ENCODE data around the gene NOB1.
"Not testable (repeated sequence)": the region's sequence is repeated elsewhere in the genome, so short reads cannot be mapped to it uniquely, and the experiment has no call there.

The NOB1 gene

GRCh38 chr16:69754469-69755310, at the start of gene NOB1:
Gene NOB1 (minus strand): TSS chr16:69754926. CDS start chr16:69754910, 16 bp downstream.
- in situ Hi-C loops (cut with HindIII; ENCODE audit: low sequenced_read_pairs) = no loop called here

- in situ Hi-C loops (cut with HindIII; ENCODE audit: low sequenced_read_pairs) = no loop called here
Measured at GRCh38 chr16:69804297-69804696, 49.6 kb upstream of the NOB1 start.

GRCh38 chr16:69799611-69800031, 44.9 kb upstream of the NOB1 start:
- in situ Hi-C loops (cut with HindIII; ENCODE audit: low sequenced_read_pairs) = no loop called here

- in situ Hi-C loops (cut with HindIII; ENCODE audit: low sequenced_read_pairs) = no loop called here
Measured at GRCh38 chr16:69798466-69798865, 43.7 kb upstream of the NOB1 start.

- in situ Hi-C loops (cut with HindIII; ENCODE audit: low sequenced_read_pairs) = no loop called here
Measured at GRCh38 chr16:69796285-69797118, 41.8 kb upstream of the NOB1 start.

GRCh38 chr16:69794486-69794885, 39.8 kb upstream of the NOB1 start:
- in situ Hi-C loops (cut with HindIII; ENCODE audit: low sequenced_read_pairs) = no loop called here

GRCh38 chr16:69793526-69793925, 38.8 kb upstream of the NOB1 start:
- in situ Hi-C loops (cut with HindIII; ENCODE audit: low sequenced_read_pairs) = no loop called here

GRCh38 chr16:69791391-69791847, 36.7 kb upstream of the NOB1 start:
- in situ Hi-C loops (cut with HindIII; ENCODE audit: low sequenced_read_pairs) = not testable (repeated sequence)

- in situ Hi-C loops (cut with HindIII; ENCODE audit: low sequenced_read_pairs) = no loop called here
Measured at GRCh38 chr16:69787883-69788282, 33.2 kb upstream of the NOB1 start.

- in situ Hi-C loops (cut with HindIII; ENCODE audit: low sequenced_read_pairs) = no loop called here
Measured at GRCh38 chr16:69784586-69784985, 29.9 kb upstream of the NOB1 start.

GRCh38 chr16:69781118-69781517, 26.4 kb upstream of the NOB1 start:
- in situ Hi-C loops (cut with HindIII; ENCODE audit: low sequenced_read_pairs) = no loop called here

- in situ Hi-C loops (cut with HindIII; ENCODE audit: low sequenced_read_pairs) = no loop called here
Measured at GRCh38 chr16:69779724-69780123, 25.0 kb upstream of the NOB1 start.

- in situ Hi-C loops (cut with HindIII; ENCODE audit: low sequenced_read_pairs) = no loop called here
Measured at GRCh38 chr16:69775563-69775962, 20.8 kb upstream of the NOB1 start.

- in situ Hi-C loops (cut with HindIII; ENCODE audit: low sequenced_read_pairs) = no loop called here
Measured at GRCh38 chr16:69773260-69773947, 18.7 kb upstream of the NOB1 start.

GRCh38 chr16:69771651-69771967, 16.9 kb upstream of the NOB1 start:
- in situ Hi-C loops (cut with HindIII; ENCODE audit: low sequenced_read_pairs) = no loop called here

GRCh38 chr16:69769404-69769803, 14.7 kb upstream of the NOB1 start:
- in situ Hi-C loops (cut with HindIII; ENCODE audit: low sequenced_read_pairs) = no loop called here

- in situ Hi-C loops (cut with HindIII; ENCODE audit: low sequenced_read_pairs) = no loop called here
Measured at GRCh38 chr16:69768666-69769065, 13.9 kb upstream of the NOB1 start.

- in situ Hi-C loops (cut with HindIII; ENCODE audit: low sequenced_read_pairs) = no loop called here
Measured at GRCh38 chr16:69767459-69768229, 12.9 kb upstream of the NOB1 start.

- in situ Hi-C loops (cut with HindIII; ENCODE audit: low sequenced_read_pairs) = loop anchor here (5.0 kb wide), 1 partner anchor 94 kb away; no protein-coding TSS in a partner anchor
Measured at GRCh38 chr16:69763599-69763942, 8.8 kb upstream of the NOB1 start.

GRCh38 chr16:69762814-69763598, 8.3 kb upstream of the NOB1 start:
- in situ Hi-C loops (cut with HindIII; ENCODE audit: low sequenced_read_pairs) = loop anchor here (5.0 kb wide), 1 partner anchor 94 kb away; no protein-coding TSS in a partner anchor
